Superior temporal gyrus (tissue), 1 donor: ENCODE results near the gene SERTAD2.

ENCODE experiments used
- DNase-seq: peaks from one replicate; pipeline ENCODE4 v3.0.0-alpha.2; 2016; ENCODE audit errors: extremely low spot score

The SERTAD2 gene

GRCh38 chr2:64581777-64582539 lies 71.8 kb downstream of the SERTAD2 start:
- no peak for DNase-seq
